Stomach (tissue), 4 donors: ENCODE measurements around the gene ABR.

ENCODE experiments used
- CTCF ChIP-seq, 7 experiments: fragments of 450-650 bp in 4 of 7; fragments of 200-600 bp in 3 of 7; sonication (generic) in 3 of 7; IDR thresholded peaks; one replicate each; pipeline ENCODE4 v1.5.1; 2016 to 2019; ENCODE audit warnings: antibody characterized with exemption in 7 of 7, control low read depth in 2 of 7, mild to moderate bottlenecking in 1 of 7
- POLR2AphosphoS5 ChIP-seq, 3 donors: sonication (generic); formaldehyde crosslinking; IDR thresholded peaks; one replicate each; pipeline ENCODE4 v1.6.1; 2016; ENCODE audit warnings: antibody characterized with exemption in 3 of 3

DNA sequence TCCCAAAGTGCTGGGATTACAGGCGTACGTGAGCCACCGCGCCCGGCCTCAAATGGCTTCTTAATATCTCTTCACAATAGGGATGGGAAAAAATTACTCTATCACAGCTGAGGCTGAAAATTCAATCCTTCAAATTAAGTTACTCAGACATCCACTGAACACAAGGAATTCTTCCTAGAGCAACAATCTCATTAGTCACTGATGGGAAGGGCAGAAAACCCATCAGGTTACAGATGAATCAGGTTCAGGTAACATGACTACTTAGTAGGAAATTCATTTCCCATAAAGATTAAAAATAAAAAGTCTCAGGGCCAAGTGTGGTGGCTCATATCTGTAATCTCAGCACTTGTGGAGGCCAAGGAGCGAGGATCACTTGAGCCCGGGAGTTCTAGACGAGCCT, 42.5 kb upstream of the ABR start:
- no peak for TF ChIP-seq POLR2AphosphoS5 (IDR thresholded peaks at IDR 0.05)
- TF ChIP-seq CTCF (IDR thresholded peaks at IDR 0.05) = no peak
